WTC11 (cell line): ENCODE measurements around the gene MT1F. TPM values are rescaled to one million over a fixed set of nuclear protein-coding genes. Genes with fewer than 3 reads are reported as not detected.

Experiments
- ATAC-seq: fragments of 200-7000 bp; cut with Tn5 transposase; 2 replicates; pipeline ENCODE4 v1.10.0; 2021; ENCODE audit warnings: mild to moderate bottlenecking, moderate library complexity
- CTCF ChIA-PET: fragments of 300-600 bp; sonication (Branson Sonifier 250); formaldehyde crosslinking; loops from one replicate; lab custom pipeline; 2021; ENCODE audit warnings: antibody characterized with exemption; lab: Charles Lee
- POLR2A ChIA-PET: fragments of 350-600 bp; sonication (Branson Sonifier 250); formaldehyde crosslinking; loops from one replicate; lab custom pipeline; 2021; ENCODE audit warnings: antibody characterized with exemption; lab: Charles Lee
- DNase-seq: peaks from one replicate; pipeline ENCODE4 v3.0.0; 2021; ENCODE audit warnings: low spot score
- H3K27ac Mint-ChIP-seq: 2 replicates; pipeline ENCODE4 v1.8.0; 2021; ENCODE audit warnings: mixed read lengths
- H3K27me3 Mint-ChIP-seq: 2 replicates; pipeline ENCODE4 v1.8.0; 2021; ENCODE audit warnings: low read depth, mild to moderate bottlenecking, moderate library complexity, mixed read lengths
- H3K36me3 Mint-ChIP-seq: 2 replicates; pipeline ENCODE4 v1.8.0; 2021; ENCODE audit warnings: mixed read lengths
- H3K4me1 Mint-ChIP-seq: 2 replicates; pipeline ENCODE4 v1.8.0; 2022; ENCODE audit warnings: mixed read lengths
- H3K4me3 Mint-ChIP-seq: 2 replicates; pipeline ENCODE4 v1.8.0; 2021; ENCODE audit warnings: mild to moderate bottlenecking, moderate library complexity, mixed read lengths
- H3K9me3 Mint-ChIP-seq: 2 replicates; pipeline ENCODE4 v1.8.0; 2021; ENCODE audit warnings: mixed read lengths
- CREB1 ChIP-seq: sonication (generic); formaldehyde crosslinking; IDR thresholded peaks from 2 replicates; pipeline ENCODE4 v1.8.0; 2023; ENCODE audit warnings: mild to moderate bottlenecking, missing genetic modification reagents
- GTF2I ChIP-seq: fragments of 250-450 bp; sonication (Bioruptor Pico); conservative IDR thresholded peaks from 2 replicates; pipeline ENCODE4 v1.4.0; 2021; ENCODE audit warnings: mild to moderate bottlenecking
- JAZF1 ChIP-seq: fragments of 250-450 bp; sonication (Bioruptor Pico); IDR thresholded peaks from 2 replicates; pipeline ENCODE4 v1.9.0; 2021; ENCODE audit warnings: moderate library complexity, mild to moderate bottlenecking, inconsistent platforms
- NR2C2 ChIP-seq: sonication (generic); formaldehyde crosslinking; IDR thresholded peaks from 2 replicates; pipeline ENCODE4 v1.8.0; 2022; ENCODE audit warnings: mild to moderate bottlenecking, missing genetic modification reagents
- RELA ChIP-seq: sonication (generic); formaldehyde crosslinking; IDR thresholded peaks from 2 replicates; pipeline ENCODE4 v1.8.1; 2022; ENCODE audit warnings: missing genetic modification reagents, mild to moderate bottlenecking, borderline replicate concordance
- TEAD4 ChIP-seq: sonication (generic); formaldehyde crosslinking; IDR thresholded peaks from 2 replicates; pipeline ENCODE4 v1.8.0; 2022; ENCODE audit warnings: mild to moderate bottlenecking, missing genetic modification reagents
- ZNF396 ChIP-seq: fragments of 250-450 bp; sonication (Bioruptor Pico); IDR thresholded peaks from 2 replicates; pipeline ENCODE4 v1.8.0; 2021; ENCODE audit warnings: mild to moderate bottlenecking, moderate library complexity, borderline replicate concordance
- total RNA-seq: library from RNA; stranded (reverse); gene quantifications from 3 replicates; pipeline ENCODE4 v1.2.3, GENCODE V29; 2021
- TF ChIP-seq, protein P1 (sequence below): sonication (generic); formaldehyde crosslinking; IDR thresholded peaks from 2 replicates; pipeline ENCODE4 v1.8.1; 2022; ENCODE audit warnings: low read depth, mild to moderate bottlenecking, moderate library complexity, missing genetic modification reagents, borderline replicate concordance
- TF ChIP-seq, protein P2 (sequence below): sonication (generic); formaldehyde crosslinking; conservative IDR thresholded peaks from 2 replicates; pipeline ENCODE4 v1.8.1; 2022; ENCODE audit warnings: mild to moderate bottlenecking, missing genetic modification reagents
- TF ChIP-seq, protein P3 (sequence below): fragments of 250-450 bp; sonication (Bioruptor Pico); conservative IDR thresholded peaks from 2 replicates; pipeline ENCODE4 v1.9.0; 2021; ENCODE audit warnings: mild to moderate bottlenecking
- TF ChIP-seq, protein P4 (sequence below): sonication (generic); formaldehyde crosslinking; IDR thresholded peaks from 2 replicates; pipeline ENCODE4 v1.8.1; 2023; ENCODE audit warnings: mild to moderate bottlenecking, missing genetic modification reagents, moderate library complexity
- TF ChIP-seq, protein P5 (sequence below): sonication (generic); formaldehyde crosslinking; IDR thresholded peaks from 2 replicates; pipeline ENCODE4 v1.8.1; 2023; ENCODE audit warnings: mild to moderate bottlenecking, missing genetic modification reagents
- TF ChIP-seq, protein P6 (sequence below): sonication (generic); formaldehyde crosslinking; IDR thresholded peaks from 2 replicates; pipeline ENCODE4 v1.8.0; 2022; ENCODE audit warnings: mild to moderate bottlenecking, missing genetic modification reagents
- TF ChIP-seq, protein P7 (sequence below): sonication (generic); formaldehyde crosslinking; IDR thresholded peaks from 2 replicates; pipeline ENCODE4 v1.8.0; 2023; ENCODE audit warnings: mild to moderate bottlenecking, missing genetic modification reagents
- TF ChIP-seq, protein P8 (sequence below): sonication (generic); formaldehyde crosslinking; IDR thresholded peaks from 2 replicates; pipeline ENCODE4 v1.8.1; 2022; ENCODE audit warnings: missing genetic modification reagents, borderline replicate concordance

MT1F gene
- total RNA-seq, 1 experiment from 2014 or later: 58.2 TPM

DNA sequence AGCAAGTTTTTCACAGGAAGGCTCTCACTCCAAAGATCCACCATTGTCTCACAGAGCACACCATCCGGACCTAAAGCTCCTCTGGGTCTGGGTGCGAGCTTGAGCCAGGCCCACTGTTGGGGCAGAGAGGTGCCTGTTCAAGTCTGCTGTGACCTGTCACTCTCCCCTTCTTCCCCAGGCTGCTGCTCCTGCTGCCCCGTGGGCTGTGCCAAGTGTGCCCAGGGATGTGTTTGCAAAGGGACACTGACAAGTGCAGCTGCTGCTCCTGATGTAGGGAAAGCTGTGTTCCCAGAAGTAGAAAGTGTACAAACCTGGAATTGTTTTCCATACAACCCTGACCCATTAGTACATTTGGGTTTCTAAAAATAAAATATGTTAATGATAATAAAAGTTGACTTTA is 19.7 kb downstream of the MT1F start:
- DNase-seq: no peak
- Mint-ChIP-seq H3K9me3 (no peaks in the 10 kb centered on the region), H3K4me3 (no peak overlapping the region), H3K27ac (no peak overlapping the region; the same call in 1 of the 2 replicates), H3K27me3 (peaks cover 35% of the 10 kb centered on the region), H3K4me1 (peaks cover 55% of the 10 kb centered on the region), H3K36me3 (no peaks in the 10 kb centered on the region)
- TF ChIP-seq, protein P1, sequence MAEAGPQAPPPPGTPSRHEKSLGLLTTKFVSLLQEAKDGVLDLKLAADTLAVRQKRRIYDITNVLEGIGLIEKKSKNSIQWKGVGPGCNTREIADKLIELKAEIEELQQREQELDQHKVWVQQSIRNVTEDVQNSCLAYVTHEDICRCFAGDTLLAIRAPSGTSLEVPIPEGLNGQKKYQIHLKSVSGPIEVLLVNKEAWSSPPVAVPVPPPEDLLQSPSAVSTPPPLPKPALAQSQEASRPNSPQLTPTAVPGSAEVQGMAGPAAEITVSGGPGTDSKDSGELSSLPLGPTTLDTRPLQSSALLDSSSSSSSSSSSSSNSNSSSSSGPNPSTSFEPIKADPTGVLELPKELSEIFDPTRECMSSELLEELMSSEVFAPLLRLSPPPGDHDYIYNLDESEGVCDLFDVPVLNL: no peak
- TF ChIP-seq, protein P2, sequence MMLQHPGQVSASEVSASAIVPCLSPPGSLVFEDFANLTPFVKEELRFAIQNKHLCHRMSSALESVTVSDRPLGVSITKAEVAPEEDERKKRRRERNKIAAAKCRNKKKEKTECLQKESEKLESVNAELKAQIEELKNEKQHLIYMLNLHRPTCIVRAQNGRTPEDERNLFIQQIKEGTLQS (CRISPR knock-in tag): no peak
- no peak for TF ChIP-seq TEAD4 (CRISPR knock-in tag)
- TF ChIP-seq, protein P3, sequence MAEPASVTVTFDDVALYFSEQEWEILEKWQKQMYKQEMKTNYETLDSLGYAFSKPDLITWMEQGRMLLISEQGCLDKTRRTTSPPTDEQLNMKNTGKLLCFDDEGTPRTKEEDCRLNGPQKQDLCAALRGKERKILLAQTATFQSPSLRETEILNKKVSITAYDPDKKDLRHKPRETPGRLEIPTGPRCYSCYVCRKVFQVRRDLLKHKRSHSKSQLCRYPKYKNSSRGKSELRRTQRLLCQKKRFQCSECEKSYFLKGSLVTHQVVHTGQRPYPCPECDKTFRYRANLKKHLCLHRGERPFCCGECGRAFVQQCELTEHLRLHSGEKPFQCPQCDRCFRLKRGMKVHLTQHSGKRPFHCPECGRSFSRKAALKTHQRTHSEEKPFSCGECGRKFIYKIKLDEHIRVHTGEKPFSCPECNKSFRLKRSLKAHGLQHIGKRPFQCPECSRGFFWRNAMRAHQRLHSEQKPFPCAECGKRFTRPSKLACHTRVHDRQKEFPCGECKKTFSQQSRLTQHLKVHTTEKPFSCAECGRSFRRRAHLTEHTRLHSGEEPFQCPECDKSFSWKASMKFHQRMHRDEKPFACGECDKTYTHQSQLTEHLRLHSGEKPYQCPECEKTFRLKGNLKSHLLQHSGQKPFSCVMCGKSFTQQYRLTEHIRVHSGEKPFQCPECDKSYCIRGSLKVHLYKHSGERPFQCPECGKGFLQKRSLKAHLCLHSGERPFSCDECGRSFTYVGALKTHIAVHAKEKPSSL: no peak
- TF ChIP-seq GTF2I: no peak
- CTCF ChIA-PET: interaction anchor here (3.5 kb wide), 1 partner anchor 24 kb away, joined by 14 read pairs; no protein-coding TSS in a partner anchor
- no peak for ATAC-seq
- POLR2A ChIA-PET: interaction anchor here (0.8 kb wide), 1 partner anchor 37 kb away, joined by 3 read pairs; no protein-coding TSS in a partner anchor

DNA sequence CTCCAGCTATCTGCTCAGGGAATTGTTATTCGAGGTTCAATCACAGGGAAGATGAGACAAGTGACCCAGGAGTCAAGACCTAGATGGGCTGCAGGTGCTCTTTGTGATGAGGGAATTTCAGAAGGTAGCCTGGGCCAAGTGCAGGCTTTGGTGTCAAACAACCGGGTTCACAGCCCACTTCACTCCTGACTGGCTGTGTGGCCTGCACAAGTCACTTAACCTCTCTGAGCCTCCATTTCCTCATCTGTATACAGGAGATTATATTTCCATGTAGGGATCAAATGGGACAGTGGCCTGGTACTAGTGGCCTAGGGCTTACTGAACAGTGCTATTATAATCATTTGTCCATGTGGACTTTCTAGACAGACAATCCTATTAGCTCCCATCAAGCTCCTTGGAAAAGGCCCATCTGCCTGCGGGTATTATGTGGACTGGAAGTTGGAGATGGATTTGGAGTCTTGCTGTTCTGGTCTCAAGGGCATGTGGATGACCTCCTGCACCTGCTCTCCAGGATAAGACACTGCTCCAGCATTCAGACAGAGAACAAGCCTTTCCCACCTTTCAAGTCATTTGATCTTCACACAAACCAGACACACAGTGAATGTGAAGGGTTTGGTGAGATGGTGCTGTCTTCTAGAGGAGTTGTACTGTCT is 21.4 kb downstream of the MT1F start:
- H3K27me3 Mint-ChIP-seq: peaks cover 25% of the 10 kb centered on the region
- TF ChIP-seq JAZF1 (CRISPR knock-in tag): no peak
- TF ChIP-seq CREB1: no peak
- TF ChIP-seq, protein P4, sequence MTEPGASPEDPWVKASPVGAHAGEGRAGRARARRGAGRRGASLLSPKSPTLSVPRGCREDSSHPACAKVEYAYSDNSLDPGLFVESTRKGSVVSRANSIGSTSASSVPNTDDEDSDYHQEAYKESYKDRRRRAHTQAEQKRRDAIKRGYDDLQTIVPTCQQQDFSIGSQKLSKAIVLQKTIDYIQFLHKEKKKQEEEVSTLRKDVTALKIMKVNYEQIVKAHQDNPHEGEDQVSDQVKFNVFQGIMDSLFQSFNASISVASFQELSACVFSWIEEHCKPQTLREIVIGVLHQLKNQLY: no peak
- TF ChIP-seq ZNF396: no peak
- TF ChIP-seq, protein P5, sequence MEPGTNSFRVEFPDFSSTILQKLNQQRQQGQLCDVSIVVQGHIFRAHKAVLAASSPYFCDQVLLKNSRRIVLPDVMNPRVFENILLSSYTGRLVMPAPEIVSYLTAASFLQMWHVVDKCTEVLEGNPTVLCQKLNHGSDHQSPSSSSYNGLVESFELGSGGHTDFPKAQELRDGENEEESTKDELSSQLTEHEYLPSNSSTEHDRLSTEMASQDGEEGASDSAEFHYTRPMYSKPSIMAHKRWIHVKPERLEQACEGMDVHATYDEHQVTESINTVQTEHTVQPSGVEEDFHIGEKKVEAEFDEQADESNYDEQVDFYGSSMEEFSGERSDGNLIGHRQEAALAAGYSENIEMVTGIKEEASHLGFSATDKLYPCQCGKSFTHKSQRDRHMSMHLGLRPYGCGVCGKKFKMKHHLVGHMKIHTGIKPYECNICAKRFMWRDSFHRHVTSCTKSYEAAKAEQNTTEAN: no peak
- TF ChIP-seq RELA (CRISPR knock-in tag): no peak
- TF ChIP-seq, protein P6, sequence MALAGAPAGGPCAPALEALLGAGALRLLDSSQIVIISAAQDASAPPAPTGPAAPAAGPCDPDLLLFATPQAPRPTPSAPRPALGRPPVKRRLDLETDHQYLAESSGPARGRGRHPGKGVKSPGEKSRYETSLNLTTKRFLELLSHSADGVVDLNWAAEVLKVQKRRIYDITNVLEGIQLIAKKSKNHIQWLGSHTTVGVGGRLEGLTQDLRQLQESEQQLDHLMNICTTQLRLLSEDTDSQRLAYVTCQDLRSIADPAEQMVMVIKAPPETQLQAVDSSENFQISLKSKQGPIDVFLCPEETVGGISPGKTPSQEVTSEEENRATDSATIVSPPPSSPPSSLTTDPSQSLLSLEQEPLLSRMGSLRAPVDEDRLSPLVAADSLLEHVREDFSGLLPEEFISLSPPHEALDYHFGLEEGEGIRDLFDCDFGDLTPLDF: no peak
- TF ChIP-seq TEAD4 (CRISPR knock-in tag): no peak
- TF ChIP-seq, protein P7, sequence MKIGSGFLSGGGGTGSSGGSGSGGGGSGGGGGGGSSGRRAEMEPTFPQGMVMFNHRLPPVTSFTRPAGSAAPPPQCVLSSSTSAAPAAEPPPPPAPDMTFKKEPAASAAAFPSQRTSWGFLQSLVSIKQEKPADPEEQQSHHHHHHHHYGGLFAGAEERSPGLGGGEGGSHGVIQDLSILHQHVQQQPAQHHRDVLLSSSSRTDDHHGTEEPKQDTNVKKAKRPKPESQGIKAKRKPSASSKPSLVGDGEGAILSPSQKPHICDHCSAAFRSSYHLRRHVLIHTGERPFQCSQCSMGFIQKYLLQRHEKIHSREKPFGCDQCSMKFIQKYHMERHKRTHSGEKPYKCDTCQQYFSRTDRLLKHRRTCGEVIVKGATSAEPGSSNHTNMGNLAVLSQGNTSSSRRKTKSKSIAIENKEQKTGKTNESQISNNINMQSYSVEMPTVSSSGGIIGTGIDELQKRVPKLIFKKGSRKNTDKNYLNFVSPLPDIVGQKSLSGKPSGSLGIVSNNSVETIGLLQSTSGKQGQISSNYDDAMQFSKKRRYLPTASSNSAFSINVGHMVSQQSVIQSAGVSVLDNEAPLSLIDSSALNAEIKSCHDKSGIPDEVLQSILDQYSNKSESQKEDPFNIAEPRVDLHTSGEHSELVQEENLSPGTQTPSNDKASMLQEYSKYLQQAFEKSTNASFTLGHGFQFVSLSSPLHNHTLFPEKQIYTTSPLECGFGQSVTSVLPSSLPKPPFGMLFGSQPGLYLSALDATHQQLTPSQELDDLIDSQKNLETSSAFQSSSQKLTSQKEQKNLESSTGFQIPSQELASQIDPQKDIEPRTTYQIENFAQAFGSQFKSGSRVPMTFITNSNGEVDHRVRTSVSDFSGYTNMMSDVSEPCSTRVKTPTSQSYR (CRISPR knock-in tag): no peak
- TF ChIP-seq, protein P8, sequence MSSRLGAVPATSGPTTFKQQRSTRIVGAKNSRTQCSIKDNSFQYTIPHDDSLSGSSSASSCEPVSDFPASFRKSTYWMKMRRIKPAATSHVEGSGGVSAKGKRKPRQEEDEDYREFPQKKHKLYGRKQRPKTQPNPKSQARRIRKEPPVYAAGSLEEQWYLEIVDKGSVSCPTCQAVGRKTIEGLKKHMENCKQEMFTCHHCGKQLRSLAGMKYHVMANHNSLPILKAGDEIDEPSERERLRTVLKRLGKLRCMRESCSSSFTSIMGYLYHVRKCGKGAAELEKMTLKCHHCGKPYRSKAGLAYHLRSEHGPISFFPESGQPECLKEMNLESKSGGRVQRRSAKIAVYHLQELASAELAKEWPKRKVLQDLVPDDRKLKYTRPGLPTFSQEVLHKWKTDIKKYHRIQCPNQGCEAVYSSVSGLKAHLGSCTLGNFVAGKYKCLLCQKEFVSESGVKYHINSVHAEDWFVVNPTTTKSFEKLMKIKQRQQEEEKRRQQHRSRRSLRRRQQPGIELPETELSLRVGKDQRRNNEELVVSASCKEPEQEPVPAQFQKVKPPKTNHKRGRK (CRISPR knock-in tag): no peak
- TF ChIP-seq NR2C2 (CRISPR knock-in tag): no peak
- TF ChIP-seq, all 79 proteins: peak for 0
- CTCF ChIA-PET: interaction anchor here (3.5 kb wide), 1 partner anchor 22 kb away, joined by 14 read pairs; no protein-coding TSS in a partner anchor
- H3K4me3 Mint-ChIP-seq: no peak overlapping the region
- peaks cover 12% of the 10 kb centered on the region; the same call in 1 of the 2 replicates for H3K36me3 Mint-ChIP-seq
- no peak overlapping the region for H3K27ac Mint-ChIP-seq
- POLR2A ChIA-PET: interaction anchor here (1.0 kb wide), 1 partner anchor 54 kb away, joined by 3 read pairs; no protein-coding TSS in a partner anchor
- ATAC-seq (no peak), DNase-seq (no peak)
- peaks cover 63% of the 10 kb centered on the region for H3K4me1 Mint-ChIP-seq
- H3K9me3 Mint-ChIP-seq: no peaks in the 10 kb centered on the region
